ENCODE data around the gene TOR1A.

The TOR1A gene

GRCh38 chr9:129815278-129815677, 8.7 kb downstream of the TOR1A start:
- no peak for TF ChIP-seq CTCF (IDR thresholded peaks at IDR 0.05; ENCODE audit: low read depth, low read length)

GRCh38 chr9:129814432-129815223, 9.3 kb downstream of the TOR1A start:
- peaks cover 54% of the 10 kb centered on the region for H3K36me3 ChIP-seq
- DNase-seq, result no peak
- no peak for TF ChIP-seq CTCF (IDR thresholded peaks at IDR 0.05; ENCODE audit: low read depth, low read length)
- H3K27me3 ChIP-seq, result no peaks in the 10 kb centered on the region
- H3K9me3 ChIP-seq, result no peaks in the 10 kb centered on the region
- H3K4me3 ChIP-seq (ENCODE audit: low read depth, low read length), result no peak overlapping the region
- H3K4me1 ChIP-seq, result no peaks in the 10 kb centered on the region; the same call in 1 of the 2 replicates

More at GRCh38 chr9:129815278-129815677, 8.7 kb downstream of the TOR1A start:
- no peaks in the 10 kb centered on the region; the same call in 1 of the 2 replicates for H3K4me1 ChIP-seq
- H3K27me3 ChIP-seq, result no peaks in the 10 kb centered on the region
- no peak for DNase-seq
- H3K9me3 ChIP-seq, result no peaks in the 10 kb centered on the region
- H3K36me3 ChIP-seq, result peaks cover 50% of the 10 kb centered on the region
- H3K4me3 ChIP-seq (ENCODE audit: low read depth, low read length), result no peak overlapping the region

GRCh38 chr9:129813661-129814060, 10.3 kb downstream of the TOR1A start:
- Histone ChIP-seq H3K9me3 (no peaks in the 10 kb centered on the region), H3K27me3 (no peaks in the 10 kb centered on the region), H3K4me1 (no peaks in the 10 kb centered on the region; the same call in 1 of the 2 replicates), H3K4me3 (ENCODE audit: low read depth, low read length) (no peak overlapping the region), H3K36me3 (peaks cover 61% of the 10 kb centered on the region)
- TF ChIP-seq CTCF (IDR thresholded peaks at IDR 0.05; ENCODE audit: low read depth, low read length), result no peak
- no peak for DNase-seq

DNA sequence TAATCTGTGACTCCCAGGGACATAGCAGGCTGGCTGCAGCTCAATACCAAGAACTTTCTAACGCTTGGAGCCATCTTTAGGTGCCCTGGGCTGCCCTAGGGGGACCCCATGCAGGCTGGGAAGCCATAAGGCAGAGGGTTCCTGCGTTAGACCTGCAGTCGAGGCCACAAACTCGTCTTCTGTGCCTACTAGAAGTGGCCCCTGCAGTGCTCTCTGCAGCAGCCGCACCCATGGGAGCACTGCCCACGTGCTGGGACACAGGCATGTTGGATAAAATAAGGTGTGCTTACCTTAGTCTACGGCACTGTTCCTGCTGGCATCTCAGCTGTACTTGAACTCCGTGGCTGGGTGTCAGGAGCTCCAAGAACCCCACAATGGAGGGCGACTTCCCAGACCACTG, 11.6 kb downstream of the TOR1A start:
- Histone ChIP-seq H3K4me1 (no peaks in the 10 kb centered on the region; the same call in 1 of the 2 replicates), H3K36me3 (peaks cover 60% of the 10 kb centered on the region), H3K4me3 (ENCODE audit: low read depth, low read length) (no peak overlapping the region), H3K27me3 (no peaks in the 10 kb centered on the region), H3K9me3 (no peaks in the 10 kb centered on the region)
- DNase-seq, result no peak
- TF ChIP-seq CTCF (IDR thresholded peaks at IDR 0.05; ENCODE audit: low read depth, low read length), result no peak

DNA sequence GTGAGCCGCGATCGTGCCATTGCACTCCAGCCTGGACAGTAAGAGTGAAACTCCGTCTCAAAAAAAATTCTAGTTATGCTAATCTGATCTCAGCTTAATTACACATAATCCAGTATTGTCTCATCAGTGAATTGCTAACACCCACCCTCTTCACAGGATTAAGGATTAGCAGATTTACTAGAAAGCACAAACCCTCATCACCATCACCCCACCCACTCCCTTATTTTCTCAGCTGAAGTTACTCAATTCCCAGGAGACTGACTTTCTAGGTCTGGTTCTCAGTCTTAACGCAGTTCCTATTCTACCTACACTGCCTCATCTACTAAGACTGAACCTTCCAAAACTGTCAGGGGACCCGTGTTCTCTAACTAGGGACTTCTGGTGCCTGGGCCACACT, 12.0 kb downstream of the TOR1A start:
- no peaks in the 10 kb centered on the region for H3K27me3 ChIP-seq
- H3K36me3 ChIP-seq, result peaks cover 60% of the 10 kb centered on the region
- H3K9me3 ChIP-seq, result no peaks in the 10 kb centered on the region
- H3K4me1 ChIP-seq, result no peaks in the 10 kb centered on the region; the same call in 1 of the 2 replicates
- no peak for TF ChIP-seq CTCF (IDR thresholded peaks at IDR 0.05; ENCODE audit: low read depth, low read length)
- no peak for DNase-seq
- no peak overlapping the region for H3K4me3 ChIP-seq (ENCODE audit: low read depth, low read length)

- DNase-seq, result no peak
- no peak for TF ChIP-seq CTCF (IDR thresholded peaks at IDR 0.05; ENCODE audit: low read depth, low read length)
- Histone ChIP-seq H3K4me1 (no peaks in the 10 kb centered on the region; the same call in 1 of the 2 replicates), H3K9me3 (no peaks in the 10 kb centered on the region), H3K27me3 (no peaks in the 10 kb centered on the region), H3K4me3 (ENCODE audit: low read depth, low read length) (no peak overlapping the region), H3K36me3 (peaks cover 53% of the 10 kb centered on the region)
These were observed 13.1 kb downstream of the TOR1A start for GRCh38 chr9:129810788-129811187.
